ENCODE results near the gene PTCHD1.

The PTCHD1 gene

GRCh38 chrX:23435108-23435507 is 100.5 kb downstream of the PTCHD1 start:
- TF ChIP-seq CTCF (IDR thresholded peaks at IDR 0.05), result no peak
- Histone ChIP-seq H3K4me3 (ENCODE audit: low read depth, low read length) (no peak overlapping the region), H3K27ac (no peak overlapping the region), H3K36me3 (ENCODE audit: control insufficient read depth, insufficient read depth, low read length) (no peaks in the 10 kb centered on the region), H3K4me2 (ENCODE audit: low read length) (no peak overlapping the region), H3K4me1 (no peaks in the 10 kb centered on the region), H2AFZ (no peak overlapping the region), H3K9me3 (ENCODE audit: control insufficient read depth, low read length) (no peaks in the 10 kb centered on the region), H3K27me3 (ENCODE audit: control insufficient read depth, insufficient read depth, low read length) (no peaks in the 10 kb centered on the region), H3K9ac (no peak overlapping the region), H3K79me2 (no peaks in the 10 kb centered on the region)

GRCh38 chrX:23435575-23435974 is 100.9 kb downstream of the PTCHD1 start:
- Histone ChIP-seq H3K27me3 (ENCODE audit: control insufficient read depth, insufficient read depth, low read length) (no peaks in the 10 kb centered on the region), H3K9ac (no peak overlapping the region), H3K36me3 (ENCODE audit: control insufficient read depth, insufficient read depth, low read length) (no peaks in the 10 kb centered on the region), H2AFZ (no peak overlapping the region), H3K4me3 (ENCODE audit: low read depth, low read length) (no peak overlapping the region), H3K27ac (no peak overlapping the region), H3K4me1 (no peaks in the 10 kb centered on the region), H3K79me2 (no peaks in the 10 kb centered on the region), H3K4me2 (ENCODE audit: low read length) (no peak overlapping the region), H3K9me3 (ENCODE audit: control insufficient read depth, low read length) (no peaks in the 10 kb centered on the region)
- TF ChIP-seq CTCF (IDR thresholded peaks at IDR 0.05), result no peak

GRCh38 chrX:23436875-23437274 is 102.2 kb downstream of the PTCHD1 start:
- Histone ChIP-seq H2AFZ (no peak overlapping the region), H3K79me2 (no peaks in the 10 kb centered on the region), H3K4me2 (ENCODE audit: low read length) (no peak overlapping the region), H3K9ac (no peak overlapping the region), H3K4me3 (ENCODE audit: low read depth, low read length) (no peak overlapping the region), H3K4me1 (no peaks in the 10 kb centered on the region), H3K27me3 (ENCODE audit: control insufficient read depth, insufficient read depth, low read length) (no peaks in the 10 kb centered on the region), H3K9me3 (ENCODE audit: control insufficient read depth, low read length) (no peaks in the 10 kb centered on the region), H3K27ac (no peak overlapping the region), H3K36me3 (ENCODE audit: control insufficient read depth, insufficient read depth, low read length) (no peaks in the 10 kb centered on the region)
- no peak for TF ChIP-seq CTCF (IDR thresholded peaks at IDR 0.05)

GRCh38 chrX:23451266-23451665 is 116.6 kb downstream of the PTCHD1 start:
- Histone ChIP-seq H3K4me2 (ENCODE audit: low read length) (no peak overlapping the region), H3K79me2 (no peaks in the 10 kb centered on the region), H3K27ac (no peak overlapping the region), H3K4me3 (ENCODE audit: low read depth, low read length) (no peak overlapping the region), H3K9ac (no peak overlapping the region), H3K36me3 (ENCODE audit: control insufficient read depth, insufficient read depth, low read length) (no peaks in the 10 kb centered on the region), H3K9me3 (ENCODE audit: control insufficient read depth, low read length) (no peaks in the 10 kb centered on the region), H3K27me3 (ENCODE audit: control insufficient read depth, insufficient read depth, low read length) (no peaks in the 10 kb centered on the region), H3K4me1 (no peaks in the 10 kb centered on the region), H2AFZ (no peak overlapping the region)
- TF ChIP-seq CTCF (IDR thresholded peaks at IDR 0.05), result no peak
